22Rv1 (cell line): ENCODE data around the gene LCA5.

Experiments used
- CTCF ChIP-seq: fragments of 450-650 bp; IDR thresholded peaks from 2 replicates; pipeline ENCODE4 v1.5.1; 2017; ENCODE audit warnings: mild to moderate bottlenecking
- ZFX ChIP-seq: fragments of 450-650 bp; IDR thresholded peaks from 2 replicates; pipeline ENCODE4 v1.6.1; 2017; ENCODE audit warnings: antibody characterized with exemption, borderline replicate concordance

- no peak for TF ChIP-seq CTCF
- no peak for TF ChIP-seq ZFX
These were observed 101.5 kb downstream of the LCA5 start for GRCh38 chr6:79435746-79436145.
